Liver (tissue), 9 donors: ENCODE data around the gene NR1I3. TPM values are rescaled to one million over a fixed set of nuclear protein-coding genes. Genes with fewer than 3 reads are reported as not detected.
"Not testable (repeated sequence)": the region's sequence is repeated elsewhere in the genome, so short reads cannot be mapped to it uniquely, and the experiment has no call there.

Experiments used
- DNase-seq: peaks from one replicate; pipeline ENCODE4 v3.0.0-alpha.2; 2017; ENCODE audit warnings: low spot score
- H3K27ac ChIP-seq, 2 donors: one replicate each; pipeline ENCODE4 v1.7.0; 2013; ENCODE audit warnings: inconsistent platforms in 2 of 2, low read length in 2 of 2, control low read depth in 1 of 2, low read depth in 1 of 2, mild to moderate bottlenecking in 1 of 2
- H3K27me3 ChIP-seq, 4 donors: one replicate each; pipeline versions ENCODE4 v1.6.1 to v1.7.0; 2013; ENCODE audit warnings: low read length in 3 of 4, inconsistent platforms in 1 of 4, mild to moderate bottlenecking in 1 of 4, moderate library complexity in 1 of 4; ENCODE audit not compliant: control insufficient read depth in 4 of 4, insufficient read depth in 4 of 4
- H3K36me3 ChIP-seq, 4 donors: one replicate each; pipeline versions ENCODE4 v1.6.1 to v1.7.0; 2013; ENCODE audit warnings: low read length in 3 of 4, mild to moderate bottlenecking in 3 of 4, low read depth in 1 of 4, moderate library complexity in 1 of 4; ENCODE audit not compliant: control insufficient read depth in 4 of 4, insufficient read depth in 3 of 4
- H3K4me1 ChIP-seq, 4 donors: one replicate each; pipeline versions ENCODE4 v1.6.1 to v1.7.0; 2013; ENCODE audit warnings: low read length in 3 of 4, mild to moderate bottlenecking in 3 of 4, moderate library complexity in 1 of 4; ENCODE audit not compliant: control insufficient read depth in 4 of 4, insufficient read depth in 4 of 4
- H3K4me3 ChIP-seq, 3 donors: one replicate each; pipeline versions ENCODE4 v1.6.1 to v1.7.0; 2013; ENCODE audit warnings: low read length in 3 of 3, control low read depth in 1 of 3, low read depth in 1 of 3, mild to moderate bottlenecking in 1 of 3
- H3K9ac ChIP-seq, 2 donors: one replicate each; pipeline ENCODE4 v1.7.0; 2013; ENCODE audit warnings: low read length in 2 of 2, mild to moderate bottlenecking in 2 of 2, moderate library complexity in 2 of 2, control low read depth in 1 of 2, low read depth in 1 of 2
- H3K9me3 ChIP-seq, 4 donors: one replicate each; pipeline versions ENCODE4 v1.6.1 to v1.7.0; 2013; ENCODE audit warnings: low read length in 3 of 4; ENCODE audit not compliant: control insufficient read depth in 4 of 4
- EGR1 ChIP-seq, 2 donors: IDR thresholded peaks; 2 replicates each; pipeline ENCODE4 v1.6.1; 2016 to 2018; ENCODE audit warnings: antibody characterized with exemption in 2 of 2, low read depth in 2 of 2
- FOXA1 ChIP-seq: IDR thresholded peaks from 2 replicates; pipeline ENCODE4 v1.6.1; 2016; ENCODE audit warnings: antibody characterized with exemption
- FOXA2 ChIP-seq: IDR thresholded peaks from 2 replicates; pipeline ENCODE4 v1.6.1; 2016; ENCODE audit warnings: antibody characterized with exemption
- GABPA ChIP-seq, 2 donors: IDR thresholded peaks in 1 of 2; conservative IDR thresholded peaks in 1 of 2; 2 replicates each; pipeline ENCODE4 v1.6.1; 2016; ENCODE audit warnings: antibody characterized with exemption in 2 of 2, mild to moderate bottlenecking in 1 of 2, moderate library complexity in 1 of 2
- HNF4A ChIP-seq, 2 donors: conservative IDR thresholded peaks; 2 replicates each; pipeline ENCODE4 v1.6.1; 2016; ENCODE audit warnings: antibody characterized with exemption in 2 of 2, mild to moderate bottlenecking in 2 of 2
- HNF4G ChIP-seq: IDR thresholded peaks from 2 replicates; pipeline ENCODE4 v1.6.1; 2016; ENCODE audit warnings: antibody characterized with exemption
- JUND ChIP-seq, 2 donors: IDR thresholded peaks; 2 replicates each; pipeline ENCODE4 v1.6.1; 2016; ENCODE audit warnings: antibody characterized with exemption in 2 of 2
- NR2F2 ChIP-seq: IDR thresholded peaks from 2 replicates; pipeline ENCODE4 v1.6.1; 2016; ENCODE audit warnings: antibody characterized with exemption
- RAD21 ChIP-seq, 2 donors: IDR thresholded peaks; 2 replicates each; pipeline ENCODE4 v1.6.1; 2016; ENCODE audit warnings: antibody characterized with exemption in 2 of 2, mild to moderate bottlenecking in 2 of 2
- RXRA ChIP-seq, 2 donors: IDR thresholded peaks; 2 replicates each; pipeline ENCODE4 v1.6.1; 2017 to 2018; ENCODE audit warnings: antibody characterized with exemption in 2 of 2, mild to moderate bottlenecking in 1 of 2
- SP1 ChIP-seq: IDR thresholded peaks from 2 replicates; pipeline ENCODE4 v1.6.1; 2018; ENCODE audit warnings: antibody characterized with exemption, mild to moderate bottlenecking
- TAF1 ChIP-seq: conservative IDR thresholded peaks from 2 replicates; pipeline ENCODE4 v1.6.1; 2016; ENCODE audit warnings: antibody characterized with exemption, mild to moderate bottlenecking
- YY1 ChIP-seq: IDR thresholded peaks from 2 replicates; pipeline ENCODE4 v1.6.1; 2016; ENCODE audit warnings: antibody characterized with exemption, mild to moderate bottlenecking
- WGBS: extraction: QIAGEN DNeasy Blood & Tissue Kit; methylation state at CpG from one replicate; pipeline ENCODE4 v1.1.7; 2013; 5-methylcytosine and 5-hydroxymethylcytosine counted together
- polyA plus RNA-seq, 2 donors: library from polyadenylated mRNA; stranded (reverse) in 1 of 2; unstranded in 1 of 2; fragments of 200-250 nt in 1 of 2; fragments of >200 nt in 1 of 2; fragmentation: Nextera tagmentation in 1 of 2; extraction: Ambion mirVana in 1 of 2; gene quantifications; one replicate each; pipeline versions ENCODE4 v1.2.1 to v1.2.3, GENCODE V29; 2013 to 2015
- total RNA-seq, 2 donors: library from RNA; depleted of rRNA; stranded (reverse); fragments of >200 nt; gene quantifications; one replicate each; pipeline ENCODE4 v1.2.3, GENCODE V29; 2014
- TF ChIP-seq, protein P1 (sequence below): fragments of 150-350 bp; IDR thresholded peaks from 2 replicates; pipeline ENCODE4 v1.5.1; 2017; ENCODE audit warnings: improper control_type of control experiment, low read depth, low read length; ENCODE audit not compliant: missing input control
- TF ChIP-seq, protein P2 (sequence below): IDR thresholded peaks from 2 replicates; pipeline ENCODE4 v1.6.1; 2016; ENCODE audit warnings: antibody characterized with exemption
- TF ChIP-seq, protein P3 (sequence below): IDR thresholded peaks from 2 replicates; pipeline ENCODE4 v1.6.1; 2016; ENCODE audit warnings: antibody characterized with exemption, mild to moderate bottlenecking
- TF ChIP-seq, protein P4 (sequence below): IDR thresholded peaks from 2 replicates; pipeline ENCODE4 v1.6.1; 2016; ENCODE audit warnings: antibody characterized with exemption
- TF ChIP-seq, protein P5 (sequence below): IDR thresholded peaks from 2 replicates; pipeline ENCODE4 v1.6.1; 2016; ENCODE audit warnings: antibody characterized with exemption
- donor health status: healthy.
- donor health status: healthy.
- donor health status: healthy.
- donor health status: healthy.
- donor health status: healthy.

NR1I3 gene
- total and polyA plus RNA-seq, 4 donors: 10.4 to 128 (median 47.7) TPM

DNA sequence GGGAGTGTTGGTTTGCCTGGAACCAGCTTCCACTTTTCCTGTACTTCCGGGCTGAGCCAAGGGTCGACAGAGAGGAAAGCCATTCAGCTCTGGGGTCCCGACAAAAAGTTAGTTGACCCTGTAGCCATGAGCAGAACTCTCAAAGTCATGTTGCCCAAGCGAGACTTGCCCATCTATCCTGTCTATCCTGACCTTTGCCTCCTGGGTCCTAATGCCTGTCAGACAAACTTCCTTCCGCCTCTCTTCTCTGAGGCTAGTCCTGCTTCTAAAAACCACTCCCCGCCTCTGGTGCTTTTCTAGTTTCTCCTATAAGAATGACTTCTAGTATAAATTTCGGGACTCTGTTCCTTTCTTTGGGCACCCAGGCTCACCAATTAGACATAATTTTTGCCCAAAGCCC, 12.8 kb upstream of the NR1I3 start:
- no peak overlapping the region for H3K27ac ChIP-seq
- no peak overlapping the region for H3K4me3 ChIP-seq
- WGBS: 83% methylated on average over 7 of the region's 7 CpGs
- no peaks in the 10 kb centered on the region for H3K9me3 ChIP-seq
- H3K4me1 ChIP-seq: peaks cover 2 to 6% (median 3%) of the 10 kb centered on the region in 4 donors
- TF ChIP-seq EGR1 (IDR thresholded peaks at IDR 0.05; ENCODE audit: low read depth in 2 of 2) (no peak), HNF4A (conservative IDR thresholded peaks at IDR 0.05) (peak in 1 of 2 donors; percentile 25)
- no peaks in the 10 kb centered on the region for H3K36me3 ChIP-seq
- no peaks in the 10 kb centered on the region for H3K27me3 ChIP-seq
- H3K9ac ChIP-seq: no peak overlapping the region
- no peak for DNase-seq

DNA sequence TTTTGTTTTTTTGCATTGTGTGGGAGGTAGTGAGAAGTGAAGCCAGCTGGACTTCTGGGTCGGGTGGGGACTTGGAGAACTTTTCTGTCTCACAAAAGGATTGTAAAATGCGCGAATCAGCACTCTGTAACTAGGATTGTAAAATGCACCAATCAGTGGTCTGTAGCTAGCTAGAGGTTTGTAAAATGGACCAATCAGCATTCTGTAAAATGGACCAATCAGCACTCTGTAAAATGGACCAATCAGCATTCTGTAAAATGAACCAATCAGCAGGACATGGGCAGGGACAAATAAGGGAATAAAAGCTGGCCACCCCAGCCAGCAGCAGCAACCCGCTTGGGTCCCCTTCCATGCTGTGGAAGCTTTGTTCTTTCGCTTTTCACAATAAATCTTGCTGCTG, 12.1 kb upstream of the NR1I3 start:
- H3K4me1 ChIP-seq, H3K9me3 ChIP-seq, H3K27ac ChIP-seq, H3K4me3 ChIP-seq, DNase-seq, H3K27me3 ChIP-seq, H3K9ac ChIP-seq, H3K36me3 ChIP-seq: not testable (repeated sequence)
- 94% methylated on average over 5 of the region's 5 CpGs for WGBS

DNA sequence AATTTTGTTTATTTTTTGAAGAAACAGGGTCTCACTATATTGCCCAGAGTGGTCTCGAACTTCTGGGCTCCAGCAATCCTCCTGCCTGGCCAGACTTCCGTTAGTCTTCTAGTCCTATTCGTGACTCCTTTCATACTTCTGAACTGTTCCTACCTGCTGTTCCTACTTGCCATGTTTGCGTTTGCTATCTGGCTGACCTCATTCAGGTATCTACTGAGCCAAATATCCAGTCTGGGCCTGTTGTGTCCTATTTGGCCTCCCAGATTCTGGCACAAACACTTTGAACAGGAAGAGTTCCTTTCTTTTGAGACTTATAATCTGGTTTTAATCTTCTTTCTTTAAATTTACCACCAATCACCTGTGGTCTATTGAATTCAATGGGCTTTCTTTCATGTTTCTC, 6.9 kb upstream of the NR1I3 start:
- Histone ChIP-seq H3K36me3 (no peaks in the 10 kb centered on the region), H3K4me3 (no peak overlapping the region), H3K4me1 (peaks cover 0 to 10% (median 1%) of the 10 kb centered on the region in 4 donors), H3K9ac (peak overlapping the region in 1 of 2 donors; percentile 39), H3K27me3 (no peaks in the 10 kb centered on the region), H3K9me3 (no peaks in the 10 kb centered on the region), H3K27ac (peak overlapping the region; percentile 80 to 90)
- TF ChIP-seq JUND (IDR thresholded peaks at IDR 0.05) (peak; percentile 76 to 80), HNF4G (no peak), NR2F2 (no peak), RAD21 (IDR thresholded peaks at IDR 0.05) (peak in 1 of 2 donors; percentile 21), TAF1 (no peak), RXRA (IDR thresholded peaks at IDR 0.05) (peak; percentile 78 to 84), SP1 (peak; percentile 92), EGR1 (IDR thresholded peaks at IDR 0.05; ENCODE audit: low read depth in 2 of 2) (no peak), GABPA (IDR thresholded peaks at IDR 0.05 in 1 of 2, conservative IDR thresholded peaks at IDR 0.05 in 1 of 2) (peak in 1 of 2 donors; percentile 42), YY1 (peak; percentile 86), FOXA2 (peak; percentile 57), HNF4A (conservative IDR thresholded peaks at IDR 0.05) (peak; percentile 67 to 77), FOXA1 (no peak)
- TF ChIP-seq, protein P1, sequence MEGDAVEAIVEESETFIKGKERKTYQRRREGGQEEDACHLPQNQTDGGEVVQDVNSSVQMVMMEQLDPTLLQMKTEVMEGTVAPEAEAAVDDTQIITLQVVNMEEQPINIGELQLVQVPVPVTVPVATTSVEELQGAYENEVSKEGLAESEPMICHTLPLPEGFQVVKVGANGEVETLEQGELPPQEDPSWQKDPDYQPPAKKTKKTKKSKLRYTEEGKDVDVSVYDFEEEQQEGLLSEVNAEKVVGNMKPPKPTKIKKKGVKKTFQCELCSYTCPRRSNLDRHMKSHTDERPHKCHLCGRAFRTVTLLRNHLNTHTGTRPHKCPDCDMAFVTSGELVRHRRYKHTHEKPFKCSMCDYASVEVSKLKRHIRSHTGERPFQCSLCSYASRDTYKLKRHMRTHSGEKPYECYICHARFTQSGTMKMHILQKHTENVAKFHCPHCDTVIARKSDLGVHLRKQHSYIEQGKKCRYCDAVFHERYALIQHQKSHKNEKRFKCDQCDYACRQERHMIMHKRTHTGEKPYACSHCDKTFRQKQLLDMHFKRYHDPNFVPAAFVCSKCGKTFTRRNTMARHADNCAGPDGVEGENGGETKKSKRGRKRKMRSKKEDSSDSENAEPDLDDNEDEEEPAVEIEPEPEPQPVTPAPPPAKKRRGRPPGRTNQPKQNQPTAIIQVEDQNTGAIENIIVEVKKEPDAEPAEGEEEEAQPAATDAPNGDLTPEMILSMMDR: no peak
- TF ChIP-seq, protein P2, sequence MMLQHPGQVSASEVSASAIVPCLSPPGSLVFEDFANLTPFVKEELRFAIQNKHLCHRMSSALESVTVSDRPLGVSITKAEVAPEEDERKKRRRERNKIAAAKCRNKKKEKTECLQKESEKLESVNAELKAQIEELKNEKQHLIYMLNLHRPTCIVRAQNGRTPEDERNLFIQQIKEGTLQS: peak; percentile 33
- TF ChIP-seq, protein P3, sequence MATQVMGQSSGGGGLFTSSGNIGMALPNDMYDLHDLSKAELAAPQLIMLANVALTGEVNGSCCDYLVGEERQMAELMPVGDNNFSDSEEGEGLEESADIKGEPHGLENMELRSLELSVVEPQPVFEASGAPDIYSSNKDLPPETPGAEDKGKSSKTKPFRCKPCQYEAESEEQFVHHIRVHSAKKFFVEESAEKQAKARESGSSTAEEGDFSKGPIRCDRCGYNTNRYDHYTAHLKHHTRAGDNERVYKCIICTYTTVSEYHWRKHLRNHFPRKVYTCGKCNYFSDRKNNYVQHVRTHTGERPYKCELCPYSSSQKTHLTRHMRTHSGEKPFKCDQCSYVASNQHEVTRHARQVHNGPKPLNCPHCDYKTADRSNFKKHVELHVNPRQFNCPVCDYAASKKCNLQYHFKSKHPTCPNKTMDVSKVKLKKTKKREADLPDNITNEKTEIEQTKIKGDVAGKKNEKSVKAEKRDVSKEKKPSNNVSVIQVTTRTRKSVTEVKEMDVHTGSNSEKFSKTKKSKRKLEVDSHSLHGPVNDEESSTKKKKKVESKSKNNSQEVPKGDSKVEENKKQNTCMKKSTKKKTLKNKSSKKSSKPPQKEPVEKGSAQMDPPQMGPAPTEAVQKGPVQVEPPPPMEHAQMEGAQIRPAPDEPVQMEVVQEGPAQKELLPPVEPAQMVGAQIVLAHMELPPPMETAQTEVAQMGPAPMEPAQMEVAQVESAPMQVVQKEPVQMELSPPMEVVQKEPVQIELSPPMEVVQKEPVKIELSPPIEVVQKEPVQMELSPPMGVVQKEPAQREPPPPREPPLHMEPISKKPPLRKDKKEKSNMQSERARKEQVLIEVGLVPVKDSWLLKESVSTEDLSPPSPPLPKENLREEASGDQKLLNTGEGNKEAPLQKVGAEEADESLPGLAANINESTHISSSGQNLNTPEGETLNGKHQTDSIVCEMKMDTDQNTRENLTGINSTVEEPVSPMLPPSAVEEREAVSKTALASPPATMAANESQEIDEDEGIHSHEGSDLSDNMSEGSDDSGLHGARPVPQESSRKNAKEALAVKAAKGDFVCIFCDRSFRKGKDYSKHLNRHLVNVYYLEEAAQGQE: peak; percentile 67
- TF ChIP-seq, protein P4, sequence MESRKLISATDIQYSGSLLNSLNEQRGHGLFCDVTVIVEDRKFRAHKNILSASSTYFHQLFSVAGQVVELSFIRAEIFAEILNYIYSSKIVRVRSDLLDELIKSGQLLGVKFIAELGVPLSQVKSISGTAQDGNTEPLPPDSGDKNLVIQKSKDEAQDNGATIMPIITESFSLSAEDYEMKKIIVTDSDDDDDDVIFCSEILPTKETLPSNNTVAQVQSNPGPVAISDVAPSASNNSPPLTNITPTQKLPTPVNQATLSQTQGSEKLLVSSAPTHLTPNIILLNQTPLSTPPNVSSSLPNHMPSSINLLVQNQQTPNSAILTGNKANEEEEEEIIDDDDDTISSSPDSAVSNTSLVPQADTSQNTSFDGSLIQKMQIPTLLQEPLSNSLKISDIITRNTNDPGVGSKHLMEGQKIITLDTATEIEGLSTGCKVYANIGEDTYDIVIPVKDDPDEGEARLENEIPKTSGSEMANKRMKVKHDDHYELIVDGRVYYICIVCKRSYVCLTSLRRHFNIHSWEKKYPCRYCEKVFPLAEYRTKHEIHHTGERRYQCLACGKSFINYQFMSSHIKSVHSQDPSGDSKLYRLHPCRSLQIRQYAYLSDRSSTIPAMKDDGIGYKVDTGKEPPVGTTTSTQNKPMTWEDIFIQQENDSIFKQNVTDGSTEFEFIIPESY: peak; percentile 18
- TF ChIP-seq, protein P5, sequence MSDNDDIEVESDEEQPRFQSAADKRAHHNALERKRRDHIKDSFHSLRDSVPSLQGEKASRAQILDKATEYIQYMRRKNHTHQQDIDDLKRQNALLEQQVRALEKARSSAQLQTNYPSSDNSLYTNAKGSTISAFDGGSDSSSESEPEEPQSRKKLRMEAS: no peak
- no peak for DNase-seq
- WGBS: 41% methylated on average over 4 of the region's 4 CpGs
